ENCODE measurements around the gene UPK2.
A peak's percentile ranks its signal among the peaks of the same experiment; 100 is the strongest.

UPK2 gene

DNA sequence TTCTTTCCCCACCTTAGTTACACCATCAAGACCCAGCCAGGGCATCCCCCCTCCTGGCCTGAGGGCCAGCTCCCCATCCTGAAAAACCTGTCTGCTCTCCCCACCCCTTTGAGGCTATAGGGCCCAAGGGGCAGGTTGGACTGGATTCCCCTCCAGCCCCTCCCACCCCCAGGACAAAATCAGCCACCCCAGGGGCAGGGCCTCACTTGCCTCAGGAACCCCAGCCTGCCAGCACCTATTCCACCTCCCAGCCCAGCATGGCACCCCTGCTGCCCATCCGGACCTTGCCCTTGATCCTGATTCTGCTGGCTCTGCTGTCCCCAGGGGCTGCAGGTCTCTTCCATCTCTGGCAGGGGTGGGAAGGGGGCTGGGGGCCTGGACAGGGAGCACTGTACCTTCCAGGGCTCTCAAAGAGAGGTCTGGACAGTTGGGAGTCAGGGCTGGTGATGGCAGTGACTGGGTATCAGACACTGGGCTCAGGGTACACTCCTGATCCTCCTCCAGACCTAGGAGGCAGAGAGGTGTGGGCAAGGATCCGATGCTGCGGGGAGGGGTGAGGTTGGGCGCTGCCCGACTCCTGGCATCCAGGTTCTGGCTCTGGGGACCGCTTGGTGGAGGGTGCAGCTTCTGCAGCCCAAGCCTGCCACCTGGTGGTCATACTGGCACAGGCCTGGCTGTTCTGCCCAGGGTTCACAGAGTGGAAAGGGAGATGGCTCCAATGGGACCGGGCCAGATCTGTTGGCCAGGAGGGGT is at the start of gene UPK2:
Gene UPK2, plus strand, starts transcription at position 205 of the 753 bp plus-strand sequence. Its CDS starts 53 bp downstream, at position 258.
- peak; percentile 96 for DNase-seq (ENCODE audit: low spot score)

GRCh38 chr11:118907051-118908042 is 48.8 kb upstream of the UPK2 start:
- DNase-seq (ENCODE audit: low spot score), result peak; percentile 84

DNA sequence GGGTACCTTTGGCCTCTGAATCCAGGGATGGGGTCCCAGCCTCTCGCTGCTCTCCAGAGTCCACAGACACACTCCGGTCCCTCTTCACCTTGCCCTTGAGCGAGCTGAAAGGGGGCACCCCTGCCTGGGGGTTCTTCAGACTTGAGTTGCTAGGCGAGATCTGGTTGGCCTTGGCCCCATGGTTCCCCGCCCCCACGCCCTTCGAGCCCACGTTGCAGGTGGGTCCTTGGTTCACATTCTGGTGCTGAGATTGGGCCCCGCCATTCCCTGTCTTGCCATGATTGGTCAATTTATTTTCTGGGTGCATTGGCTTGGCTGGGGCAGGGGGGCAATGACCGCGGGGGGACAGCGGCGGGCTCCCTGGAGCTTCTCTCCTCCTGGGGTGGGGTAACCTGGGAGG is 47.8 kb upstream of the UPK2 start:
- DNase-seq (ENCODE audit: low spot score), result no peak

- peak; percentile 90 for DNase-seq (ENCODE audit: low spot score)
Measured at GRCh38 chr11:118908901-118909618, 47.0 kb upstream of the UPK2 start.

DNA sequence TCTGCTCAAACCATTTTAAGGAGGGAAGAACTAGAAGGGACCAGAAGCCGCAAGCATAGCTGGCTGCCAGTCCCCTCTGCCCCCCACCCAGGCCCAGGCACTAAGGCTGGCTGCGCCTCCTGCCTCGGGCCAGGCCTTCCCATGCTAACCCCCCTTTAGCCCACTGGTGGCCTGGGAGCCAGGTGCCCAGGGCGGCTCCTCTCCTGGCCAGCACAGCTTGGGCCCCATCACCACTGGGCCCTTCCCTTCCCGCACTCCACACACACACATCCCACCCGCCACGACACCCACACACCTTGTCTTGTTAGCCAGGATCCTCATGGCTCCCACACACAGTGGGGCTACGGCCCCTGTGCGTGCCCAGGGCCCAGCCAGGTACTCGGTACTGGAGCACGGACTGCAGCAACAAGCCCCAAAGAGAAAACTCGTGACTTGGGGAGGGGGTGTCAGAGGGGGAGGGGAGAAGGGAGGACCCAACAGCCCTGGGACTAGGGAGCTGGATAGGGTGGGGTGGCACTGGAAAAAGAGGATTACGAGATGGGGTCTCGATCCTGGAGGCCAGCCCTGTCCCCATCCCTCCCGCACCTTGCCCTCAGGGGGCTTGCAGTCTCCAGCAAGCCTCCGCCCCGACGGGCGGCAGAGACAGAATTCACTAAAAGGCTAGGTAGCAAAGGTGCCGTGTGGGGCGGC is 46.3 kb upstream of the UPK2 start:
- no peak for DNase-seq (ENCODE audit: low spot score)

DNA sequence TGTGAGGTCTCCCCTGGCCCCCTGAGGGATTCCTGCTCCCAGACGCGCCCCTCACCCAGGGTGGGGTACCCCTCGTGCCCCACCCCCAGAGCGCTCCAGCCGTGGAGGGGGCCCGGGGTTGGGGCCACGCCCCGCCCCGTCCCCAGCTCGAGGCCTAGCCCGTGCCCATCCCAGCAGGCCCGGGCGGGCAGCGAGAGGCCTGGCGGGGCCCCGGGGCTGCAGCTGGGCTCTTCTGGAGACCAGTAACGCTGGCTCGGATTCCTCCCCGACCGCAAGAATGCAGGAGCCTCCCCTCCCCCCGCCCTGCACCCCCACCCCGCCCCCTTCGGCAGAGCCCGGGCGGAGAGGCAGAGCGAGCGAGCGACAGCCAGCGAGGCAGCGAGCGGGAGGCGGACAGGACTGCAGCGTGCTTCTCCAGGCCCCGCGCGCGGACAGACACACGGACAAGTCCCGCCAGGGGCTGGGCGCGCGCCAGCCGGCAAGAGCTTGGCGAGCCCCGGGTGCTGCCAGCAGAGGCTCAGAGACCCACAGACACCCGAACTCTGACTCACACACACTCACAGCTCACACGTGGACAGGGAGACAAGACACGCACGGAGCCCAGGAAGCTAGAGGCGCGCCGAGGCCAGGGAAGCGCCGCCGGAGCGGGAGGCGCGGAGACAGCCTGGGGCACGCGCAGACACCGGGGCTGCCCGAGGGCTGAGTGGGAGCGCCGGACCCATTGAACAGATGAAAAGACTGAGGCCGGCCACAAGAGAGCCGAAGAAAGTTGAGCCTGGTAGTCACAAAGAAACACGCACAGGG is 45.6 kb upstream of the UPK2 start:
- DNase-seq (ENCODE audit: low spot score), result peak; percentile 93

GRCh38 chr11:118911113-118911879 is 44.8 kb upstream of the UPK2 start:
- no peak for DNase-seq (ENCODE audit: low spot score)

- peak; percentile 89 for DNase-seq (ENCODE audit: low spot score)
Measured at GRCh38 chr11:118911880-118912741, 44.0 kb upstream of the UPK2 start.

GRCh38 chr11:118912742-118913410 is 43.2 kb upstream of the UPK2 start:
- no peak for DNase-seq (ENCODE audit: low spot score)

DNA sequence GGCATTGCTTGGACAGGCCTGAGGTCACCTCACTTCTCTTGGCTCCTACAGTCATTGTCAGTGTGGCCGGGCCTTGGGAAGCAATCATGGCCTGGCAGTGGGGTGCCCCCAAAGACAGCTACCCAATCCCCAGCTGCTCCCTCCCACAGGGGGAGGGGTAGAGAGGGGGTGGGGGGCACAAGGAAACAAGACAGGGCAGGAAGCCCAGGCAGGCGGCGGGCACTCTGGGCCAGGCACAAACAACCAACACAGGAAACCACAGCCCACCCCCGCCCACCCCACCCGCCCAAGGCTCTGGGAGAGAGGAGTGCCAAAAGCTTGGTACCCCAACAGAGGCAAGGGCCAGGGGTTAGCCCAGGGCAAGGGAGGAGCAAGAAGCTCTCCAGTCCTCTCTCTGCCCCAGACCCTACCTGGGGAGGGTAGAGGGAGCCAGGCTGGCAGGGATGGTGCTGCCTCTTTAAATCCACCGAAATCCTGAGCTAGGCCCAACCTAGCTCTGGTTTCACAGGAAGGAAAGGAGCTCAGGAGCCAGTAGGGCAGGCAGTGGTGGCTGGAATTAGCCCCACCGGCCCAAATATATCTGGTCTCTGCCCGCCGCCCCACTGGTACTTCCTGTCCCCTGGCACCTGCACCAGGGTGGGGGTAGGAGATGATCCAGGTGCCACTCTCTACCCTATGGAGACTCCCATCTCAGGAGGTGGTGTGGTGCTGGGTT is 42.5 kb upstream of the UPK2 start:
- no peak for DNase-seq (ENCODE audit: low spot score)

- DNase-seq (ENCODE audit: low spot score), result no peak
Measured at GRCh38 chr11:118914178-118914918, 41.8 kb upstream of the UPK2 start.

DNA sequence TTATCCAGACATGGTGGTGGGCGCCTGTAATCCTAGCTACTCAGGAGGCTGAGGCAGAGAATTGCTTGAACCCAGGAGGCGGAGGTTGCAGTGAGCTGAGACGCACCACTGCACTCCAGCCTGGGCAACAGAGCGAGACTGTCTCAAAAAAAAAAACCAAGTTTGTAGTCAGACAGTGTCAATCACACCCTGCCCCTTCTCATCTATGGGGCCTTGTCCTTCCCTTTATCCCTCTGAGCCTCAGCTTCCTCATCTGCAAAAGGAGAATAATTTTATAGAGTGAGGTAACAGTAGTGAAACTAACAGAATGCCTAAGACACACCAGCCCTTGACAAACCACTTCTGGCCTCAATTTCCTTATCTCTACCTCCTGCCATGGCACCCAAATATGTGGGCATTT is 41.1 kb upstream of the UPK2 start:
- DNase-seq (ENCODE audit: low spot score), result no peak

DNA sequence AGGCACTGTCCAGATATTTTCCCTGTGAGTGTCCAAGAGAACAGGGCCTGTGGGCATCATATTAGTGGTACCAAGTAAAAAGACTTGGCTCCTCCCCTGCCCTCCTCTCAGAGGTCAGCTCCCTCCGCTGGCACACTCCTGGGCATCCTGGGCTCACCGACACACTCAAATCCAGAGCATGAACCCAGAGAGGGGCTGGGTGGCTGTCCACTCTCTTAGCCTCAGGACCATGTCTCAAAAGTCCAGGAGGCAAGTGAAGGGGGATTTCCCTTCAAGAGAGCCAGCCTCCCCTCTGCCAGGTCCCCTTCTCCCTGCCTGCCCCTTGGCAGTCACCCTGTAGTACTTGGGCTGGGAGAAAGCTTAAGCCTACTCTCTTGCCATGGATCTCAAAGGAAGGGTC is 40.7 kb upstream of the UPK2 start:
- no peak for DNase-seq (ENCODE audit: low spot score)

- no peak for DNase-seq (ENCODE audit: low spot score)
Measured at GRCh38 chr11:118915941-118916841, 39.9 kb upstream of the UPK2 start.

GRCh38 chr11:118916842-118917388 is 39.2 kb upstream of the UPK2 start:
- DNase-seq (ENCODE audit: low spot score), result peak; percentile 65

Data from GM03348 (cell line).